Stimulated activated CD4-positive, alpha-beta T cell treated with anti-CD3 and anti-CD28 coated beads, Interleukin-12 subunit alpha, Interleukin-12 subunit beta, amount 100 ng/mL, for 4 hours (primary cell): Measurements from ENCODE around the gene PSME3.
"Not testable (repeated sequence)": the region's sequence is repeated elsewhere in the genome, so short reads cannot be mapped to it uniquely, and the experiment has no call there.

ENCODE experiments used
- DNase-seq: peaks from one replicate; pipeline ENCODE4 v3.0.0-alpha.2; 2020

The PSME3 gene

GRCh38 chr17:42851371-42852240 is 18.4 kb downstream of the PSME3 start:
- DNase-seq: not testable (repeated sequence)

- DNase-seq: no peak
These were observed 19.2 kb downstream of the PSME3 start for GRCh38 chr17:42852351-42852750.

- no peak for DNase-seq
These were observed 19.8 kb downstream of the PSME3 start for GRCh38 chr17:42853004-42853403.

GRCh38 chr17:42853597-42853967 is 20.4 kb downstream of the PSME3 start:
- no peak for DNase-seq

- DNase-seq: no peak
These were observed 21.0 kb downstream of the PSME3 start for GRCh38 chr17:42853968-42854790.

- no peak for DNase-seq
These were observed 21.9 kb downstream of the PSME3 start for GRCh38 chr17:42855048-42855596.

- not testable (repeated sequence) for DNase-seq
These were observed 22.9 kb downstream of the PSME3 start for GRCh38 chr17:42856093-42856492.

- DNase-seq: not testable (repeated sequence)
These were observed 23.3 kb downstream of the PSME3 start for GRCh38 chr17:42856516-42856915.

- DNase-seq: no peak
These were observed 24.2 kb downstream of the PSME3 start for GRCh38 chr17:42857389-42857788.

GRCh38 chr17:42865638-42866094 is 32.5 kb downstream of the PSME3 start:
- DNase-seq: no peak

- DNase-seq: no peak
These were observed 33.0 kb downstream of the PSME3 start for GRCh38 chr17:42866216-42866615.

- DNase-seq: no peak
These were observed 33.7 kb downstream of the PSME3 start for GRCh38 chr17:42866631-42867575.

GRCh38 chr17:42867694-42868261 is 34.6 kb downstream of the PSME3 start:
- DNase-seq: not testable (repeated sequence)

- DNase-seq: no peak
These were observed 35.1 kb downstream of the PSME3 start for GRCh38 chr17:42868338-42868737.

GRCh38 chr17:42871647-42872046 is 38.5 kb downstream of the PSME3 start:
- no peak for DNase-seq

GRCh38 chr17:42872251-42872965 is 39.2 kb downstream of the PSME3 start:
- DNase-seq: no peak

- no peak for DNase-seq
These were observed 40.1 kb downstream of the PSME3 start for GRCh38 chr17:42873315-42873714.

- not testable (repeated sequence) for DNase-seq
These were observed 40.9 kb downstream of the PSME3 start for GRCh38 chr17:42873932-42874695.

GRCh38 chr17:42877037-42877436 is 43.8 kb downstream of the PSME3 start:
- DNase-seq: no peak

GRCh38 chr17:42878123-42878880 is 45.1 kb downstream of the PSME3 start:
- DNase-seq: no peak
